Measurements from ENCODE around the gene EIF3L. TPM values are rescaled to one million over a fixed set of nuclear protein-coding genes. Genes with fewer than 3 reads are reported as not detected.

Gene EIF3L
- total and polyA plus RNA-seq, 11 donors: 111 to 456 (median 357) TPM

- H3K9me3 ChIP-seq: no peaks in the 10 kb centered on the region
- H3K27ac ChIP-seq: peak overlapping the region in 1 of 12 donors; percentile 35
- no peak overlapping the region for H3K4me3 ChIP-seq
- 93 to 96% (median 94%) methylated on average over 17 to 27 of the region's 27 CpGs for WGBS, 4 donors
- H3K36me3 ChIP-seq: peaks cover 0 to 21% (median 8%) of the 10 kb centered on the region in 9 donors
- intact Hi-C loops (cut with DNase I): loop anchor here in 2 of 10 donors (10.0 kb wide), 2 partner anchors 122 to 152 kb away; no protein-coding TSS in a partner anchor
- ATAC-seq (no peak), DNase-seq (no peak)
- peaks cover 3 to 28% (median 14%) of the 10 kb centered on the region in 12 donors for H3K4me1 ChIP-seq
- H3K27me3 ChIP-seq: no peaks in the 10 kb centered on the region
- no peak for TF ChIP-seq CTCF (IDR thresholded peaks at IDR 0.05)
- no peak for TF ChIP-seq POLR2A (IDR thresholded peaks at IDR 0.05)
These were observed 36.1 kb upstream of the EIF3L start for GRCh38 chr22:37812869-37813678.

GRCh38 chr22:37815593-37815992 is 33.6 kb upstream of the EIF3L start:
- no peak overlapping the region for H3K27ac ChIP-seq
- H3K36me3 ChIP-seq: peaks cover 0 to 21% (median 8%) of the 10 kb centered on the region in 9 donors
- peaks cover 0 to 18% (median 0%) of the 10 kb centered on the region in 9 donors for H3K27me3 ChIP-seq
- no peaks in the 10 kb centered on the region for H3K9me3 ChIP-seq
- ATAC-seq (no peak), DNase-seq (no peak)
- TF ChIP-seq POLR2A (IDR thresholded peaks at IDR 0.05) (no peak), CTCF (IDR thresholded peaks at IDR 0.05) (no peak)
- WGBS, 4 donors: 86 to 93% (median 87%) methylated on average over 12 of the region's 12 CpGs
- intact Hi-C loops (cut with DNase I): loop anchor here in 7 of 10 donors (5.0 to 10.0 kb wide), 4 partner anchors 119 to 152 kb away; no protein-coding TSS in a partner anchor
- H3K4me1 ChIP-seq: peaks cover 2 to 28% (median 18%) of the 10 kb centered on the region in 12 donors
- H3K4me3 ChIP-seq: no peak overlapping the region

- peaks cover 0 to 21% (median 8%) of the 10 kb centered on the region in 9 donors for H3K36me3 ChIP-seq
- H3K27ac ChIP-seq: no peak overlapping the region
- no peaks in the 10 kb centered on the region for H3K9me3 ChIP-seq
- WGBS, 4 donors: 89 to 95% (median 92%) methylated on average over 23 of the region's 23 CpGs
- TF ChIP-seq POLR2A (IDR thresholded peaks at IDR 0.05) (no peak), CTCF (IDR thresholded peaks at IDR 0.05) (no peak)
- H3K4me1 ChIP-seq: peaks cover 2 to 28% (median 18%) of the 10 kb centered on the region in 12 donors
- peaks cover 0 to 18% (median 0%) of the 10 kb centered on the region in 9 donors for H3K27me3 ChIP-seq
- ATAC-seq (no peak), DNase-seq (no peak)
- no peak overlapping the region for H3K4me3 ChIP-seq
- intact Hi-C loops (cut with DNase I): loop anchor here (1.0 to 10.0 kb wide), 8 partner anchors 46 to 151 kb away; no protein-coding TSS in a partner anchor
These were observed 32.6 kb upstream of the EIF3L start for GRCh38 chr22:37816543-37817180.
